NK-92 (cell line): ENCODE measurements around the gene TAS1R2.
A peak's percentile ranks its signal among the peaks of the same experiment; 100 is the strongest.
"Not testable (repeated sequence)": the region's sequence is repeated elsewhere in the genome, so short reads cannot be mapped to it uniquely, and the experiment has no call there.

ENCODE experiments used
- DNase-seq: peaks from one replicate; lab custom pipeline; 2025; ENCODE audit not compliant: unreplicated experiment; lab: John Stamatoyannopoulos, UW

TAS1R2 gene

GRCh38 chr1:18859560-18859959 is at the start of gene TAS1R2:
Gene TAS1R2 (minus strand): TSS chr1:18859660. CDS start chr1:18859660, 0 bp downstream.
- DNase-seq, result no peak

GRCh38 chr1:18907917-18908845 is 48.7 kb upstream of the TAS1R2 start:
- no peak for DNase-seq

- DNase-seq, result no peak
Observed at GRCh38 chr1:18907021-18907916, 47.8 kb upstream of the TAS1R2 start.

- no peak for DNase-seq
Observed at GRCh38 chr1:18903291-18903756, 43.9 kb upstream of the TAS1R2 start.

- peak; percentile 68 for DNase-seq
Observed at GRCh38 chr1:18902523-18903290, 43.2 kb upstream of the TAS1R2 start, which contains the start of gene ALDH4A1. Gene ALDH4A1 (minus strand): TSS chr1:18902555. CDS start chr1:18902523, 32 bp downstream.

GRCh38 chr1:18901952-18902522 is 42.6 kb upstream of the TAS1R2 start:
- DNase-seq, result no peak

GRCh38 chr1:18901147-18901951 is 41.9 kb upstream of the TAS1R2 start:
- DNase-seq, result no peak

- DNase-seq, result no peak
Observed at GRCh38 chr1:18900303-18900841, 40.9 kb upstream of the TAS1R2 start.

- DNase-seq, result no peak
Observed at GRCh38 chr1:18899363-18900049, 40.0 kb upstream of the TAS1R2 start.

- DNase-seq, result no peak
Observed at GRCh38 chr1:18898567-18898966, 39.1 kb upstream of the TAS1R2 start.

- DNase-seq, result no peak
Observed at GRCh38 chr1:18895317-18895716, 35.9 kb upstream of the TAS1R2 start.

GRCh38 chr1:18893120-18893519 is 33.7 kb upstream of the TAS1R2 start:
- DNase-seq, result no peak

GRCh38 chr1:18891858-18892257 is 32.4 kb upstream of the TAS1R2 start:
- not testable (repeated sequence) for DNase-seq

- DNase-seq, result no peak
Observed at GRCh38 chr1:18891426-18891780, 31.9 kb upstream of the TAS1R2 start.

- DNase-seq, result no peak
Observed at GRCh38 chr1:18890706-18891425, 31.4 kb upstream of the TAS1R2 start.

GRCh38 chr1:18886003-18886335 is 26.5 kb upstream of the TAS1R2 start:
- no peak for DNase-seq

- DNase-seq, result no peak
Observed at GRCh38 chr1:18885311-18886002, 26.0 kb upstream of the TAS1R2 start.

GRCh38 chr1:18884727-18885126 is 25.3 kb upstream of the TAS1R2 start:
- DNase-seq, result no peak
